Smooth muscle cell (in vitro differentiated cells): ENCODE measurements around the gene SIT1. TPM values are rescaled to one million over a fixed set of nuclear protein-coding genes. Genes with fewer than 3 reads are reported as not detected.
"Not testable (repeated sequence)": the region's sequence is repeated elsewhere in the genome, so short reads cannot be mapped to it uniquely, and the experiment has no call there.

Source experiments
- DNase-seq: peaks from one replicate; lab custom pipeline; 2025; ENCODE audit not compliant: unreplicated experiment; lab: John Stamatoyannopoulos, UW
- H2AFZ ChIP-seq: fragments of 200-600 bp; sonication (generic); 2 replicates; pipeline ENCODE4 v1.6.0; 2016; ENCODE audit warnings: antibody characterized with exemption, low read depth, mild to moderate bottlenecking
- H3F3A ChIP-seq: fragments of 200-600 bp; sonication (generic); 2 replicates; pipeline ENCODE4 v1.6.0; 2017; ENCODE audit warnings: antibody characterized with exemption, low read depth
- H3K27ac ChIP-seq: fragments of 200-600 bp; sonication (generic); 2 replicates; pipeline ENCODE4 v1.5.1; 2016; ENCODE audit warnings: low read depth, mild to moderate bottlenecking
- H3K27me3 ChIP-seq: fragments of 200-600 bp; sonication (generic); 2 replicates; pipeline ENCODE4 v1.6.1; 2016; ENCODE audit warnings: low read depth, mild to moderate bottlenecking
- H3K36me3 ChIP-seq: fragments of 200-600 bp; sonication (generic); 2 replicates; pipeline ENCODE4 v1.5.1; 2016; ENCODE audit warnings: low read depth
- H3K4me1 ChIP-seq: fragments of 200-600 bp; sonication (generic); 2 replicates; pipeline ENCODE4 v1.5.1; 2016; ENCODE audit warnings: low read depth
- H3K4me2 ChIP-seq: fragments of 200-600 bp; sonication (generic); 2 replicates; pipeline ENCODE4 v1.6.0; 2016; ENCODE audit warnings: mild to moderate bottlenecking
- H3K4me3 ChIP-seq: fragments of 200-600 bp; sonication (generic); 2 replicates; pipeline ENCODE4 v1.5.1; 2016; ENCODE audit warnings: mild to moderate bottlenecking
- H3K79me2 ChIP-seq: fragments of 200-600 bp; sonication (generic); 2 replicates; pipeline ENCODE4 v1.6.0; 2016; ENCODE audit warnings: low read depth, mild to moderate bottlenecking
- H3K9ac ChIP-seq: fragments of 200-600 bp; sonication (generic); 2 replicates; pipeline ENCODE4 v1.6.0; 2016; ENCODE audit warnings: low read depth
- H3K9me3 ChIP-seq: fragments of 200-600 bp; sonication (generic); replicated peaks from 2 replicates; pipeline ENCODE4 v1.5.1; 2016; ENCODE audit warnings: low read depth
- H4K20me1 ChIP-seq: fragments of 200-600 bp; sonication (generic); 2 replicates; pipeline ENCODE4 v1.6.0; 2016; ENCODE audit warnings: low read depth
- WGBS: methylation state at CpG from one replicate; pipeline ENCODE4 v1.1.7; 2016; ENCODE audit warnings: low lambda C conversion rate; 5-methylcytosine and 5-hydroxymethylcytosine counted together
- polyA plus RNA-seq: library from polyadenylated mRNA; unstranded; fragments of >200 nt; fragmentation: Nextera tagmentation; extraction: Ambion mirVana; gene quantifications from 2 replicates; pipeline ENCODE4 v1.2.1, GENCODE V29; 2016
- total RNA-seq: library from RNA; depleted of rRNA; stranded (reverse); fragments of >200 nt; gene quantifications from 2 replicates; pipeline ENCODE4 v1.2.3, GENCODE V29; 2014
- TF ChIP-seq, protein P1 (sequence below): fragments of 200-600 bp; sonication (generic); IDR thresholded peaks from 2 replicates; pipeline ENCODE4 v1.5.1; 2017; ENCODE audit warnings: borderline replicate concordance, mild to moderate bottlenecking, antibody characterized with exemption; ENCODE audit not compliant: insufficient read depth, poor library complexity, severe bottlenecking

The SIT1 gene
- total and polyA plus RNA-seq, 2 experiments from 2014 or later, result not detected

DNA sequence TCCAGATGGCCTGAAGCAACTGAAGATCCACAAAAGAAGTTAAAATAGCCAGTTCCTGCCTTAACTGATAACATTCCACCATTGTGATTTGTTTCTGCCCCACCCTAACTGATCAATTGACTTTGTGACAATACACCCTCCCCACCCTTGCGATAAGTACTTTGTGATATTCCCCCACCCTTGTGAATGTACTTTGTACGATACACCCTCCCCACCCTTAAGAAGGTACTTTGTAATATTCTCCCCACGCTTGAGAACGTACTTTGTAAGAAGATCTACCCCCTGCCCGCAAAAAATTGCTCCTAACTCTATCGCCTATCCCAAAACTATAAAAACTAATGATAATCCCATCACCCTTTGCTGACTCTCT is 13.9 kb downstream of the SIT1 start:
- DNase-seq, H3K4me3 ChIP-seq, H2AFZ ChIP-seq, H3K4me2 ChIP-seq, H3K4me1 ChIP-seq, H3F3A ChIP-seq, H3K9ac ChIP-seq, H3K79me2 ChIP-seq, H3K27ac ChIP-seq, H4K20me1 ChIP-seq, H3K36me3 ChIP-seq, H3K9me3 ChIP-seq, H3K27me3 ChIP-seq: not testable (repeated sequence)
- 88% methylated on average over 6 of the region's 6 CpGs for WGBS

DNA sequence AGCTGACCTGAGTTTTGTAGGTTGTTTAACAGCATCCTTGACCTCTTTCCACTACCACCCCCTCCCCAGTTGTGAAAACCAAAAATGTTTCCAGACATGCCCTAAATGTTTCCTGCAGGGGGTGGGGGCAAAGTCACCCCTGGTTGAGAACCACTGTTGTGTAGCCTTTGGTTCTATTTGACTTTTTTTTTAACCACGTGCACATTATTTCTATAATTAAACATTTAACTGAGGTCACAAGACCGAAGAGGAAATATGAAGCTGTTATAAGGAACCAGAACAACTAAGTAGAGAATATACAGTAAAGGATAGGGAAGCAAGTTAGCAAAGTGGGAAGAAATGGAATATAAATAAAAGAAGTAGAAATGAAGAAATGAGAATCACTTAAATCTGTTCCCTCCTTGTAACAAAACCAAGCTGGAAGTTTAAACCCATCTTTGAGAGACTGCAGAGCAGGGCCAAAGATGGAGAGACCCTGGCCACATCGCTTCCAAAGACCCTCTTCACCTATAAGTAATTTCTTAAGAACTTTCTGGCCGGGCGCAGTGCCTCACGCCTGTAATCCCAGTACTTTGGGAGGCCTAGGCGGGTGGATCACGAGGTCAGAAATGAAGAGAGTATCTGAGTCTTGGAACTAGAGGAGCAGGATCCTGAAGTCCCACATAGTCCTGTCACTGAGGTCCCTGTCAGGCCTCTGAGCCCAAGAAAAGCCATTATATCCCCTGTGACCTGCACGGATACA is 14.4 kb downstream of the SIT1 start:
- WGBS, result 91% methylated on average over 9 of the region's 9 CpGs

DNA sequence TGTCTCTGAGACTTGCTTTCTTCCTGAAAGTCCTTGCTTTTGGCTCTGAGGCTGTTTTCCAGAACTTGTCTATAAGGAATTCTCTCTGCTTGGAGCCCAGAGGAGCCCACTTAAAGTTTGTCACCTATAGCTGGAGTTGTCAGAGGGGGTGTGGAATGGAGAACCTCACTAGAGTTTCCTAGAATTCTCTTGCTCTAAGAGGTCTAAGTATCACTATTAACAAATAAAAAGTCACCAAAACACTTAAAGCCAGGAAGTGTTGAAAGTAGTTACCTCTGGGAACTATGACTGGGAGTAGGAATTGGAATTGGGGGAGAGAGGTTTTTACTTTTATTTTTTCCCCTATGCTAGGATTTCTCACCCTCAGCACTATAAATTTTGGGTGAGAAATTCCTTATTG is 15.0 kb downstream of the SIT1 start:
- TF ChIP-seq, protein P1, sequence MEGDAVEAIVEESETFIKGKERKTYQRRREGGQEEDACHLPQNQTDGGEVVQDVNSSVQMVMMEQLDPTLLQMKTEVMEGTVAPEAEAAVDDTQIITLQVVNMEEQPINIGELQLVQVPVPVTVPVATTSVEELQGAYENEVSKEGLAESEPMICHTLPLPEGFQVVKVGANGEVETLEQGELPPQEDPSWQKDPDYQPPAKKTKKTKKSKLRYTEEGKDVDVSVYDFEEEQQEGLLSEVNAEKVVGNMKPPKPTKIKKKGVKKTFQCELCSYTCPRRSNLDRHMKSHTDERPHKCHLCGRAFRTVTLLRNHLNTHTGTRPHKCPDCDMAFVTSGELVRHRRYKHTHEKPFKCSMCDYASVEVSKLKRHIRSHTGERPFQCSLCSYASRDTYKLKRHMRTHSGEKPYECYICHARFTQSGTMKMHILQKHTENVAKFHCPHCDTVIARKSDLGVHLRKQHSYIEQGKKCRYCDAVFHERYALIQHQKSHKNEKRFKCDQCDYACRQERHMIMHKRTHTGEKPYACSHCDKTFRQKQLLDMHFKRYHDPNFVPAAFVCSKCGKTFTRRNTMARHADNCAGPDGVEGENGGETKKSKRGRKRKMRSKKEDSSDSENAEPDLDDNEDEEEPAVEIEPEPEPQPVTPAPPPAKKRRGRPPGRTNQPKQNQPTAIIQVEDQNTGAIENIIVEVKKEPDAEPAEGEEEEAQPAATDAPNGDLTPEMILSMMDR, result no peak
- no peaks in the 10 kb centered on the region for H3K9me3 ChIP-seq
- no peaks in the 10 kb centered on the region for H3F3A ChIP-seq
- no peaks in the 10 kb centered on the region for H3K36me3 ChIP-seq
- no peak overlapping the region for H3K4me3 ChIP-seq
- H4K20me1 ChIP-seq, result no peaks in the 10 kb centered on the region
- H3K4me1 ChIP-seq, result no peaks in the 10 kb centered on the region
- H3K4me2 ChIP-seq, result no peak overlapping the region
- no peak overlapping the region for H3K27ac ChIP-seq
- no peak overlapping the region for H3K9ac ChIP-seq
- no peaks in the 10 kb centered on the region for H3K79me2 ChIP-seq
- no peak overlapping the region for H2AFZ ChIP-seq
- DNase-seq, result no peak
- H3K27me3 ChIP-seq, result no peaks in the 10 kb centered on the region

More for the DNA sequence above, 14.4 kb downstream of the SIT1 start:
- H3K4me2 ChIP-seq, result no peak overlapping the region
- no peaks in the 10 kb centered on the region for H3K4me1 ChIP-seq
- H2AFZ ChIP-seq, result no peak overlapping the region
- H3K9ac ChIP-seq, result no peak overlapping the region
- H3K4me3 ChIP-seq, result no peak overlapping the region
- no peak for DNase-seq
- no peaks in the 10 kb centered on the region for H3F3A ChIP-seq
- H4K20me1 ChIP-seq, result no peaks in the 10 kb centered on the region
- H3K27ac ChIP-seq, result no peak overlapping the region
- H3K79me2 ChIP-seq, result no peaks in the 10 kb centered on the region
- TF ChIP-seq, protein P1, result no peak
- H3K27me3 ChIP-seq, result no peaks in the 10 kb centered on the region
- H3K36me3 ChIP-seq, result no peaks in the 10 kb centered on the region
- no peaks in the 10 kb centered on the region for H3K9me3 ChIP-seq

DNA sequence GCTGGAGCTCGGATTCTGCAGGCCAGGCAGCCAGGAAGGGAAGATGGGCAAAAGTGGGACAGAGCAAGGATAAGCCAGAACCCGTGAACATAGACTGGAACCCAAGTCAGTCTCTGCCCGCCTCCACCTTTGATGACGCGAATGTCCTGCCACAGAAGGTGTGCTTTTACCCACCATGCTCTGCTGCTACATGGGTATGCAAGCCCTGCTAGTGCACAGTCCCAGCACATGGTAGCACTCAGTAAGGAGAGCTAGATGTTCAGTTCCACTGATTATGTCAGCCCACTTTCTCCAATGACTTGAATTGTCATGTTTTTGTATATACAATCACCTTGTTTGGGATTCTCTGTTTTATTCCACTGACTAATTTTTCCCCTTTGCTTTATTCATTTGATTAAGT is 21.1 kb downstream of the SIT1 start:
- Histone ChIP-seq H3F3A (no peaks in the 10 kb centered on the region), H3K4me3 (no peak overlapping the region), H3K27ac (no peak overlapping the region), H3K79me2 (no peaks in the 10 kb centered on the region), H3K9me3 (no peaks in the 10 kb centered on the region), H3K27me3 (no peaks in the 10 kb centered on the region), H3K4me1 (no peaks in the 10 kb centered on the region), H3K36me3 (no peaks in the 10 kb centered on the region), H2AFZ (no peak overlapping the region), H3K9ac (no peak overlapping the region), H3K4me2 (no peak overlapping the region), H4K20me1 (no peaks in the 10 kb centered on the region)
- DNase-seq, result no peak
- TF ChIP-seq, protein P1, result no peak
- WGBS, result 89% methylated on average over 5 of the region's 5 CpGs
